Effector CD4-positive, alpha-beta T cell (primary cell): Measurements from ENCODE around the gene ABHD17B.
"Not testable (repeated sequence)": the region's sequence is repeated elsewhere in the genome, so short reads cannot be mapped to it uniquely, and the experiment has no call there.

Experiments used
- DNase-seq: peaks from one replicate; pipeline ENCODE4 v3.0.0-alpha.2; 2020

ABHD17B gene

DNA sequence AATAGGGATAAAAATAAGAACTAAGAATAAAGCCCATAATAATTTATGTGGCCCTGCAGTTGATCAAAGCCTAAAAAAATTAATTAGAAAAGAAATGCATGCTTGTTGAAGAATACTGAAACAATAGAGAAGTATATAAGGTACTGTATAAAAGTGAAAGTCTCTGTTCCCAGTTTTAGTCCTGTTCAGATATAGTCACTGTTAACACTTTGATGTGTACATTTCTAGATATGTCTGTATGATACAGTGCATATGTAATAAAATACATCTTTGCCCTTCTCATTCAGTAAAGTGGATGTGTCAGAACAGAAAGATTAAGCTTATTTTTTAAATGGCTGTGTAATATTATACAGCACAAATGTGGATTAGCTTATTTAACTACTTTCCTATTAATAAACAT lies 4.5 kb upstream of the ABHD17B start:
- no peak for DNase-seq

- no peak for DNase-seq
Observed at GRCh38 chr9:71911908-71912335, 929 bp upstream of the ABHD17B start.

DNA sequence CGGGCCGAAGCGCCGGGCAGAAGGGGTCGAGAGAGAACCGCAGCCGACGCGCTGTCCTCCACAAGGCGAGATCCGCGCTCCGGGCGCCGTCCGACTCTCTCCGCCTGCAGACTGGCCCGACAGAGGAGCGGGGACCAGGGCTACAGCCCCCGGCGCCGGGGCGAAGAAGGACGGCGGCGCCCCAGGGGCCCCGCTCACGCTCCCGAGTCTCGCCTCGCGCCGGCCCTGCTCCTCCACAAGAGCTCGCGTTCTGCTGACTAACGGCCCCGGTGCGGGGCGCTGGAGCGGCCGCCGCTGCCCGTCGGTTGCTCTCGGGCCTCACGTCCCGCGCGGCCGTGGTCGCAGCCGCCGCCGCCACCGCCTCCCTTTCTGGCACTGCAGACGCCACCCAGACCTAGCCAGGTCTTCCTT lies 338 bp downstream of the ABHD17B start:
- DNase-seq, result no peak

GRCh38 chr9:71909887-71910649 lies 925 bp downstream of the ABHD17B start:
- DNase-seq, result peak; percentile 9

DNA sequence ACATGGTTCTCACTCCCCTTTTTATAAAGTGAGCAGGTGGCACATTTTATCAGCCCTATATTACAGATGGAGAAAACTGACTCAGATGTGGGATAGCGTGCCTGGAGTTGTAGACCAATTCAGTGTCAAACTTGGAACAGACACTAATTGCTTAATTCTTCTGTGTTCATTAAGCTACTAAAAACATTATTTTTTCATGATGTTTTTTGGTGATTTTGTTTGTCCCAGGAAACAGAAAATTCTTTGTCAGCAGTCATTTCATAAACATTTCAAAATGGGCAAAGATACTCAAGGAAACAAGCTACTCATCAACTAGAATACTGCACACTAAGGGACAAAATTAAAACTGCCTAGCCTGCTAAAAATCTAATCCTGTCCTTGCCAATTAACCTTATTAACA lies 2.2 kb downstream of the ABHD17B start:
- DNase-seq, result no peak

- DNase-seq, result no peak
Observed at GRCh38 chr9:71904076-71904475, 6.9 kb downstream of the ABHD17B start.

GRCh38 chr9:71901695-71902597 lies 9.0 kb downstream of the ABHD17B start:
- DNase-seq, result no peak

- not testable (repeated sequence) for DNase-seq
Observed at GRCh38 chr9:71898756-71899155, 12.2 kb downstream of the ABHD17B start.

GRCh38 chr9:71897577-71897976 lies 13.4 kb downstream of the ABHD17B start:
- no peak for DNase-seq

GRCh38 chr9:71896761-71897160 lies 14.2 kb downstream of the ABHD17B start:
- no peak for DNase-seq

DNA sequence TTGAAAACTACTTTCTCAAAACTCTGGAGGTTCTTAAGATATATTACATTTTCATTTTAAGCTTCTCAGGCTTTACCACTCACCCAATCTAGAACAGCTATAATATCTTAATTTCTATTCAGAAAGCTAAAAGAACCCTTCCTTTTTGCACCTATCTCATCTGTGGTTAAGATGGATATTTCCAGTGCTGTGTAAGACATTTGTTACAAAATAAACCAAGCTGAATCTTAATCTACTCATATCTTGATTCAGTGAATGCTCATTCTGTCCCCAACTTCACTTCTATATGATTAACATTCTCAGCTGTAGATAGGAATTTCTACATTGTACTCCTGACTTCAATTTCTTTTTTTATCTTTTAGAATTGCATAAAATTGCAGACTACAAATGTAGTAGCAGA lies 15.0 kb downstream of the ABHD17B start:
- no peak for DNase-seq

DNA sequence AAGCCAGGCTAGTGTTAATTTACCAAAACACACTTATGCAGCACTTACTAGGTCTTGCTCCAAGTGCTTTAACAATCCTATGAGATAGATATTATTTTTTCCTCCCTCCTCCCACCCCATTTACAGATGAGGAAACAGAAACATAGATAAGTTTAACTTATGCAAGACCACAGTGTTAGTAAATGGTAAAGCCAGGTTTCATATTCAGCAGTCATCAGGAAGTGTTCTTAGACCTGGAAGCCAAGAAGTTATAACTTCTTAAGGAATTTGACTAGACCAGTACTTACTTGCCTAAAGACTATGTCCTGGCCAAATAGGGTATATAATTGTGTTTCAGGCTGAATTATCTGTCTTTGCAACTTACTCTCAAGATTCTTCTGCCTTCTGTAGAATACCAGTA lies 15.9 kb downstream of the ABHD17B start:
- no peak for DNase-seq

DNA sequence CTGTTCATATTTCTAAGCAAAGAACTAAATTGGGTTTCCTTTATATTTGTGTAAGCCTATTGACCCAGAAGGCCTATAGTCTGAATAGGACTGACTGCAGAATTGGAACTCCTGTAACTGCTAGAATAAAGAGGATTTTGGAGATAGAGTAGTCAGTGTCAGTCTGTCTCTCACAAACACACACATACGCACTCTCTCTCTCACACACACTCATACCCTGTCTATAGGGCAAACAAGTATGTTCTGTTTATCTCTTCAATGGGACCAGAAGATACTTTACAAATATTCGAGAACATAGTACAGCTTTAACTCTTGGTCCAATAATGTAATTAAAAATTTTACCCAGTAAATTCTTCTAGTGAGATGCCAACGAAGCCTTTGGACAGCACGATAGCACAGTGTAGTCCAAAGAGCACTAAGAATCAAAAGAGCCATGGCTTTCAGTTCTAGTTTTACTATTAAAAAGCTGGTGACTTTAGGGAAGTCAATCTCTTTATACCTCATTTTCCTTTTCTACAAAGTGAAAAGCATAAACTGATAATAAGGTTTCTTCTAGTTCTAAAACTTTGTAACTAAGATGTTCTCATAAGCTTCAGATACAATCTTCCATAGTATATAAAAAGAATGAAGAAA lies 19.3 kb downstream of the ABHD17B start:
- DNase-seq, result no peak

GRCh38 chr9:71890042-71890679 lies 20.8 kb downstream of the ABHD17B start:
- DNase-seq, result no peak

GRCh38 chr9:71887362-71887761 lies 23.6 kb downstream of the ABHD17B start:
- no peak for DNase-seq

DNA sequence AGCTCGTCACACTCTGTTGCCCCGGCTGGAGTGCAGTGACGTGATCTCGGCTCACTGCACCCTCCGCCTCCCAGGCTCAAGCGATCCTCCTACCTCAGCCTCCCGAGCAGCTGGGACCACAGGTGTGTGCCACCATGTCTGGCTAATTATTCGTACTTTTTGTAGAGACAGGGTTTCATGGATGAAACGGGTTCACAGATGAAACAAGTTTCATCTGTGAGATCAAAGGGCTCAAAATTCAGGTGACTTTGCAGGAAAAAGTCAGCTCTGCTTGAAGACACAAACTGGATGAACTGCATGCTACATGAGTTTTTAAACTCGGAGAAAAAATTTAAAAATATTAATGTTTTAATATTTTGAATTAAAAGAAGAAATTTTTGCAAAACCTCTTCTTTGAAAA lies 24.5 kb downstream of the ABHD17B start:
- no peak for DNase-seq

- DNase-seq, result no peak
Observed at GRCh38 chr9:71886015-71886414, 25.0 kb downstream of the ABHD17B start.

- no peak for DNase-seq
Observed at GRCh38 chr9:71885467-71885866, 25.5 kb downstream of the ABHD17B start.

- no peak for DNase-seq
Observed at GRCh38 chr9:71884005-71884404, 27.0 kb downstream of the ABHD17B start.

DNA sequence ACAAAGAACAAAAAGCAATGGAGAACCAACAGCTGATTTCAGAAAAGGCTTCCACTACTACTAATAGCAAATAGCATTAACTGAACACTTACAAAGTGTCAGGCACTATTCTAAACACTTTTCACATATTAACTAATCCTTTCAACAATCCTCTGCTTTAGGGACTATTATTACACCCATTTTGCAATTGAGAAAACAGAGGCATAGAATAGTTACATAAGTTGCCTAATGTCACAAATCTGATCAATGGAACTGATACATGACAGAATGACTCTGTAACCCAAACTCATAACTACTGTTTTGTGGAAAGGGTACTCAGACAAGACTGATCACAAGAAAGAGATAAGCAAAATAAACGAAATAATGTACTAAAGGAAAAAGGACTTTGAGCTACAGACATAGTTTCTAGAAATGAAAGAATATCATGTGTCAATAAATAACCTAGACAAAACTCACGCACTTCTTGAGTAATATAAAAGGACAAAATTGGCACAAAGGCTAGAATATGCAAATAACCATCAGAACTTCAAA lies 31.3 kb downstream of the ABHD17B start:
- no peak for DNase-seq

- no peak for DNase-seq
Observed at GRCh38 chr9:71878327-71879274, 32.4 kb downstream of the ABHD17B start.

DNA sequence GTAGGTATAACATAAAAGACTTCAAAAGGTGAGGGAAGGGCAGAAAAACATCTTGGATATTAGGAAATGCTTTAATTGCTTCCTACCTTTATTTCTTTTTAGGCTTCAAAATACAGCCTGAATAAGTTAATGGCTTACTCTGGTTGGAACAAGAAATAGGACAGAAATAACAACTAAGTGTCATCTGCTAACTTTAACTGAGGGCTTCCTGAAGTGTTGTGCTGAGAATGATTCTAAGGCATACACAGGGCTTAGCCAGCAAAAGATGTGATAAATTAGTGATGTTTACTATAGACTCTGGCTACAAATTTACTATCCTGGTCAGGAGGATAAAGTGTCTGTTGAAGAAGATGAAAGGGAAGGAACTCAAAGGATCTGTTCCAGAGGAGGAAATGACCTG lies 34.2 kb downstream of the ABHD17B start:
- DNase-seq, result no peak
